HG03280 (cell line): ENCODE results near the gene EIF2B5.

ENCODE experiments used
- ATAC-seq: cut with Tn5 transposase; IDR thresholded peaks from one replicate; pipeline ENCODE4 v1.9.1; 2021; ENCODE audit warnings: mild to moderate bottlenecking, moderate library complexity; ENCODE audit not compliant: unreplicated experiment

EIF2B5 gene

DNA sequence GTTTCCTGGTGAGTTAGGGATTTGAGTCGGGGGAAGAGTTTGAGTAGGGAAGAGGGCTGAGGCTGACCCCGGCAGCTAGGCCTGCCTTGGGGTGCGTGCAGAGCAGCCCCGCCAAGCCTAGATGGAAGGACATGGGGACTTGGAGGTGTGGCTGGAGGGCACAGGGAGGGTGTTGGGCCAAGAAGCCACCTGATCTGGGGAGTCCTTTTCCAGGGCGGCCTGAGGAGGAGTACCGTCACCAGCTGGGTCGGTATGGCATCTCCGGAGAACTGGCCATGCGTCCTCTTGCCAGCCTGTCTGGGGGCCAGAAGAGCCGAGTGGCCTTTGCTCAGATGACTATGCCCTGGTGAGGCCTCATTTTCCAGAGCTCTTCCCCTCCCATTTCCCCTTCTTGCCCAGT lies 57.7 kb downstream of the EIF2B5 start:
- no peak for ATAC-seq

DNA sequence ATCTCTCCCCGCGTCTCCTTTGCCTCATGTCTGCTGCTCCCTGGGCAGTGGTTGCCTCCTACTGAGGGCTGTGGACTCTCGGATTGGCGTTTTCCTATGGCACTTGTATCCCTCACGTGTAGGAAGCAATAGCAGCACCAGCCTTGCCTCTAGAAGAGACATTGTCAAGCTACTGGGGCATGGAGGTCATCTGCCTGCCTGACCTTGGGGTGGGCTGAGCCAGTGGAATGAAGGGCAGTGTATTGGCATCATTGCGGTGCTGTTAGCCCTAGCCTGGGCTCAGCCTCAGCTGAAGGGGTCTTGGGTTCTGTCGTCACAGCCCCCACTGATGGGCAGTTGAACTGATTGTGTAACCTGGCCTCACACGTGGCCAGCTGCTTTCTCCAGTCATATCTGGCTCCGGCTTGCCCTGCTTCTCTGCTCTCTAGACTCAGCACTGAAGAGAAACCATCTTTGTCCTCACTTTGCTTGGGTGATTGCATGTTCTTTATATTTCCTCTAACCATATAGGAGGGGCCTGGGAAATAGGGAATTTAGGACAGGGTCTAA lies 58.9 kb downstream of the EIF2B5 start:
- no peak for ATAC-seq
